Measurements from ENCODE around the gene MACROD2. TPM values are rescaled to one million over a fixed set of nuclear protein-coding genes. Genes with fewer than 3 reads are reported as not detected.

MACROD2 gene
- total RNA-seq, 1 donor from 2014 or later: 0.13 TPM

- no peak for DNase-seq (ENCODE audit: low read depth in 2 of 2)
Measured at GRCh38 chr20:16027686-16028085, 2032.4 kb downstream of the MACROD2 start.

DNA sequence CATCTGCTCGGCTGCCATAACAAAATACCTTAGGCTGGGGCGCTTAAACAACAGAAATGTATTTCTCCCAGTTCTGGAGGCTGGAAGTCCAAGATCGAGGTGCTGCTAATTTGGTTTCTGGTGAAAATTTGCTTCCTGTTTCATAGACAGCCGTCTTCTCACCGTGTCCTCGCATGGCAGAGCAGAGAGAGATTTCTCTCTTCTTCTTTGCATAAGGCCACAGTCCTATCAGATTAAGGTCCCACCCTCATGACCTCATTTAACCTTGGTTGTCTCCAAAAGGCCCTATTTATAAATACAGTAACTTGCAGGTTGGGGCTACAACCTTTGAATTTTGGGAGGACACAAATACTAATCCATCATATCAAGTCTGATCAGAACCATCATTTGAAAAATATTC, 2033.6 kb downstream of the MACROD2 start:
- no peak for DNase-seq (ENCODE audit: low read depth in 2 of 2)

- no peak for DNase-seq (ENCODE audit: low read depth in 2 of 2)
Measured at GRCh38 chr20:16030253-16030652, 2034.9 kb downstream of the MACROD2 start.

DNA sequence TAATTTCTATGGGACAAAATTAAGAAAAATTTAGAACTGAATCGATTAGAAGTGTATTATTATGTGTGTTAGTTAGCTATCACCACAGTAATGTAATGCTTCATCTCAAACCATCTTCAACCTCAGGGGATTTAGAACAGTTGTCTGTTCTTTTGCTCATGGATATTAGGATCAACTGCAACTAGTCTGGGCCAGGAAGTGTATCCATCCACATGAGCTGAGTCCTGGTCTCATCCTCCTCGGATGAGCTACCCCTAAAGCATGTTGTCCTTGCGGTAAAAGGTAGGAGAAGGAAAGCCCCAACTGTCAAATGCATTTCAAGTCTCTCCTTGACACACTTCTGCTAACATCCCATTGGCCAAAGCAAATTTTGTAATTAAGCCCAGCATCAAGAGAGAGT, 2040.3 kb downstream of the MACROD2 start:
- no peak for DNase-seq (ENCODE audit: low read depth in 2 of 2)

GRCh38 chr20:16036331-16036730, 2041.0 kb downstream of the MACROD2 start:
- no peak for DNase-seq (ENCODE audit: low read depth in 2 of 2)

GRCh38 chr20:16040742-16041141, 2045.4 kb downstream of the MACROD2 start:
- DNase-seq (ENCODE audit: low read depth in 2 of 2): no peak

DNA sequence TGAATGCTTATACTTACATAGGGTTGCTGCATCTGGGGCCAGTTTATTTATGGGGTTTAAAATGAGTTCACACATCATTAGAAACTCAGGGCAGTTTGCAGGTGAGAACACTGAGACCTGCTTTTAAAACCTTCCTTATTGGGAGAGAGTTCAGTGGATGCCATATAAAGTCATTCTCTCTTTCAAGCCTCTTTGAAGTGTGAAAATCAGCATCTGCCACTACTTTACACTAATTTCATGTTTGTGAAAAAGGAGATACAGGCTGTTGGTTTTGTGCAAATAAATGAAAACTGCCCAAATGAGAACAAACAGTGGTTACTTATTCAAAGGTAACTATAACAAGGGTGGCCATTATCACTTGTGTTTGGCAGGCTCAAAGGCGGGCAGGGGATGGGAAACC, 2047.4 kb downstream of the MACROD2 start:
- DNase-seq (ENCODE audit: low read depth in 2 of 2): no peak

DNA sequence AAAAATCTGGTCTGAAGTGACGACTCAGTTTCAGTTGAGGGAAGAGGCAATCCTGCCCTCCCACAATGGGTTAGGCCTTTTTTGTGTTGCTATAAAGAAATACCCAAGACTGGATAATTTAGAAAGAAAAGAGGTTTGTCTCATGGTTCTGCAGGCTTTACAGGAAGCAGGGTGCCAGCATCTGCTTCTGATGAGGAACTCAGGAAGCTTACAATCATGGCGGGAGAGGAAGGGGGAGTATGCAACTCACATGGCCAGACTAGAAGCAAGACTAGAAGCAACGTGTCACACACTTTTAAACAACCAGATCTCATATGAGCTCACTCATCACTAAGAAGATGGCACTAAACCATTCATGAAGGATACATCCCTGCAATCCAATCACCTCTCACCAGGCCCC, 2048.6 kb downstream of the MACROD2 start:
- DNase-seq (ENCODE audit: low read depth in 2 of 2): no peak

GRCh38 chr20:16048876-16049275, 2053.6 kb downstream of the MACROD2 start:
- DNase-seq (ENCODE audit: low read depth in 2 of 2): no peak

DNA sequence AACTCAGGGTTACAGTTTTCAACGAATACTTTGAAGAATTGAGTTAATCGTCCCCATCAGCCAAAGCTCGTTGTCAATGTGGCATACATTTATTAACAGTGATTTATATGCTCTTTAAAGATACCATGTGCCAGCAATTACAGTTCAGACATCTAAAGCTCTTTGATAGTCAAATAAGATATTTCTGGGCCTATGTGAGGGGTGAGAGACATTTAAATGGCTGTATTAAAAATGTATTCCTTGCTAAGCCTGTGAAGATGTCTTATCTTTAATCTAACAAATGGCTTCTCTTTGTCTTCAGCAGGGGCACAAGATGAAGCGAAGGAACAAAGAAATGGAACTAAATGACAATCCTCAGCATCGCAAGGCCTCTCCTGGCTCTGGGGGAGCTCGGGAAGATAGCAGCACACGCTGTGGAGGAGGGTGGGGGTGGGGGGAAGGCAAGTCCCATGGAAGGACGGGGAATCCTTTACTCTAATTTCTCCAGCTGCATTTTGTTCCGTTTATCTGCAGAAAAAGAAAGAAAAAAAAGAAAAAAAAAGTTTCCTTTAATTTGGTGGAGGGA, 2054.3 kb downstream of the MACROD2 start:
- no peak for DNase-seq (ENCODE audit: low read depth in 2 of 2)

DNA sequence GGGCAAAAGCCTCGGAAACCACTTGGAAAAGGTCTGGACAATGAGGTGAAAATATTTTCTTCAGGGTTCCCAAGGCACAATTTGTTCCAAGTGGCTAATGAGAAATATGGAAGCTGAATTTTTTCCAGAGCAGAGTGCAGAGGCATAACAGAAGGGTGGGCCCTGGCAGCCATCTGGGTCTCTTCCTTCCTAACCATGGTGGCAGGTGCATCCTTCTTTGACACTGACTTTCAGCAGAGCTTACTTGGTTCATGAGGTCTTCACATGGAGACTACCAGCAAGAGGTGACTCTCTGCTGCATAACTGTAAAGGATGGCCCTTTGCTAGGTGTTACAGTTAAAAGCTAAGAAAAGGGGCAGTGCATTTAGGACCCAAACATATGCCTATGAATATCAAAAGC, 2055.1 kb downstream of the MACROD2 start:
- no peak for DNase-seq (ENCODE audit: low read depth in 2 of 2)

DNA sequence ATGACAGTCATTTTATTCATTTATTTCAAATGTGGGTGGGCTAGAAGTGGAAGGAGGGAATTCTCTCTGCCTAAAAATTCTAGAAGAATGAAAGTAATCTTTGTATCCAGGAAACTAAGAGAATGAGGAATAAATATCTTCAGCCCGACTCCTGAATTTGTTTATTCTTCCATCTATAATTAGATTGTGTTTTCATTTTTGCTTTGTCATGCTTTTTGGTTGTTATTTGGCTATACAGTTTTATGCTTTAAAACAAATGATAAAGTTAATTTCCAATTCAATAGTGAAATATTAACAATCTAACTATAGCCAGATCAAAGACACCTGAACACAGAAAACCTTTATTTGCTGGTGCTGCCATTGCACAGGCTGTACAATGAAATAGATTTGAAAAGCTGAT, 2056.7 kb downstream of the MACROD2 start:
- DNase-seq (ENCODE audit: low read depth in 2 of 2): no peak

GRCh38 chr20:16052456-16052855, 2057.1 kb downstream of the MACROD2 start:
- no peak for DNase-seq (ENCODE audit: low read depth in 2 of 2)

DNA sequence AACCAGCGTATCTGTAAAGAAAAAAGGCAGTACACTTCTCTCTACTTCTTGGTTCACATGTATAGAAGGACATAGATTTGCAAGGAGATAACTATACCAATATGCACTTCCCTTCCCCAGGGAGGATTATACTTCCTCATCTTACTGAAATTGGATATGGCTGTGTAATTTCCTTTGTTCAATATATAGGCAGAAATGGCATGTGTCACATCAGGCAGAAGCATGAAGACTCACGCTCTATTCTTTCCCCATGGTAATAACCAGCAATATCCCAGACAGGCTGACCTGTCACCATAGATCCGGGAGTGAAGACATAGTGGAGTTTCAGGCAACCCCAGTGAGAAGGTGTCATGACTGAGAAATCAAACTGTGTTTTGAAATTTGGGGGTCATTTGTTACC, 2059.7 kb downstream of the MACROD2 start:
- no peak for DNase-seq (ENCODE audit: low read depth in 2 of 2)

GRCh38 chr20:16057651-16058050, 2062.3 kb downstream of the MACROD2 start:
- no peak for DNase-seq (ENCODE audit: low read depth in 2 of 2)

- DNase-seq (ENCODE audit: low read depth in 2 of 2): no peak
Measured at GRCh38 chr20:16058268-16058667, 2063.0 kb downstream of the MACROD2 start.

- DNase-seq (ENCODE audit: low read depth in 2 of 2): no peak
Measured at GRCh38 chr20:16059841-16060240, 2064.5 kb downstream of the MACROD2 start.

DNA sequence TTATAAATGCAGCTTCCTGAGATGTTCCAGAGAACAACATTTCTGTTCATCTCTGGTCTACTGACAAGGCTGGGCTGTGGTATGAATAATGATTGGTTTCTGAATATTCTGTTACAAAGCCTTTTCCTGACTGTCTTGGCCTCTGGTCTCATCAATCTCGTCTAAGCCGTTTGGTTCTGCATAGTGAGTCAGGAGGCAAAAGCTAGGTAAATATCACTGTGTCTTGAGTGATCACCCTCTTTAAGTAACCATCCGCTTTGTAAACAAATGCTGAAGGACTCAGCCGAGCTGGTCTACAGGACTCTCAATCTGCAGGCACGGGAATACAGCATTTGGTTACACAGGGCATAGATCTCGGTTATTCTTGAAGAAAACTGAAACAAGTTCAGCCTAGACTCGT, 2066.0 kb downstream of the MACROD2 start:
- no peak for DNase-seq (ENCODE audit: low read depth in 2 of 2)

DNA sequence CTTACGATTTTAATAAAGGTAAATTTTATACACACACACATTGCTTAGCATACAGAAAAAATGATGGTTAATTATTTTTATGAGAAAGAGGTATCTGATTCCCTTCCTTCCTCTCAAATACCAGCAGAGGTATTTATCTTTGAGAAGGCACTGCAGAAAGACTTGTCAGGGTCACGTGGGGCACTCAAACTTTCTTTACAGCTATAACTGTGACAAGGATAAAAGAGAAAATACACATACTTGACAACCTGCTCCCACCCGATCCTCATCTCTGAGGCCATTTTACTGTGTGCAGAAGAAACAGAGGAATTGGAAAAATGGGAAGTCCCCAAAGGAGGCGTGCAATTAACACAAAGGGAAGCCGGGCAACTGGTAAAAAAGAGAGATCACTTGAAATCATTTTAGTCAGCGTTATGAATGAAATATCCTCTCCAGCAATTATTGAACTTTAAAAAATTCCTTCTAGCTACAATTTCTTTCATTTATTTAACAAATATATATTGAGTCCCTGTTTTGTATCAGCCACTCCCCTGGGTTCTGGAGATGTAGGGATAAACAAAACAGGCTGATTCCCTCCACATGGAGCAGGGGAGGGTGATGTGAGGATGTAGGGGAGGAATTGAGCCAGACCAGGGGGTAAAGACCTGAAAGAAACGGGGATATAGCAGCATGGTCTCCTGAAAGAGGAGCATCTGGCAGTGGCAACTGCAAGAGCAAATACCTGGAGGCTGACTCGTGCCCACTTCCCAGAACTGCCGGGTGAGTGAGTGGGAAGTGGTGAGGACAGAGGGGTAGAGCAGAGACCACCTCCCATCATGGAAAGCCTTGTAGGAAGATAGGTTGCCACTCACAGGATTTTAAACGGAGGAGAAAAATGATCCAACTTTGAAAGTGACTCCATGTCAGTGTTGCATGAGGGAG, 2067.6 kb downstream of the MACROD2 start:
- no peak for DNase-seq (ENCODE audit: low read depth in 2 of 2)

DNA sequence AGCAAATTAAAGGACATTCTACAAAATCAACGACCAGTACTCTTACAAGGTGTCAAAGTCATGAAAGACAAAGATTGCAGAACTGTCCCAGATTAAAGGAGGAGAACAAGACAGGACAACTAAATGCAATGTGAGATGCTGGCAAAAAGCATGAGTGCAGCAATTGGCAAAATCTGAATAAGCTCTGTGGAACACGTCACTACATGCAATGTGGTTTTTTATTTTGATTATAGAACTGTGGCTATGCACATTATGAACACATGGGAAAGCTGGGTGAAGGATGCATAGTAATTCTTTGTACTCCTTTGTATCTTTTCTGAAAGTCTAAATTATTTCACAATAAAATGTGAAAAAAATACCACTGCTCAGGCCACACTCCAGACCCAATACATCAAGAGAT, 2068.6 kb downstream of the MACROD2 start:
- no peak for DNase-seq (ENCODE audit: low read depth in 2 of 2)

DNA sequence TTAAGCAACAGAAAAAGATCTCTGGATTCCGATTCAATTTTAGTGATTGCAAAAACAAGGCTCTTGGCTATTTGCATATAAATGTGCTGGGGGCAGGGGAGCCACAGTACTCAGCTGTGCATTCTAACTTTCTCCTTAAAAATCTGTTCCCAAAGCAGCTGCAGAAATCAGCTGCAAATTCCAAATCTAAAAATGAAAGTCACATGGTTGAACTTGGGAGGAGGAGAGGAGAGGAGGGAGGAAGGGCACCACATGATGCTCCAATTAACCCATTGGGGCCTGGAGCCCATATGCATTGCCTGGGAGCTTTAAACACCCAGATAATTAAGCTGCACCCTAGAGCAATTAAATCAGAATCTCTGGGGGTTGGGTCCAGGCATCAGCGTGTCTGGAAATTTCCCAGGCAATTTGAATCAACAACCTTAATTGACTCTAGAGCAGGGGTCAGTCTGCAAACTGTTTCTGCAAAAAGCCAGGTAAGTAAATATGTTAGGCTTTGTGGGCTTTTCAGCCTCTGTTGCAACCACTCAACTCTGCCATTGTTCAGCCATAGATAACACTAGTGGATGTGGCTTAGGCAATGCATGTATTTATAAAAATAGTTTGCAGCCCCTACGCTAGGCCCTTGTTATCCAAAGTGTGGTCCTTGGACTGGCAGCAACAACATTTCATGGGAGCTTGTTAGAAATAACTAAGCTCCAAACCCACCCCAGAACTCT, 2069.8 kb downstream of the MACROD2 start:
- DNase-seq (ENCODE audit: low read depth in 2 of 2): no peak

GRCh38 chr20:16066571-16066970, 2071.3 kb downstream of the MACROD2 start:
- DNase-seq (ENCODE audit: low read depth in 2 of 2): no peak
